ENCODE measurements around the gene PIGH.
"Not testable (repeated sequence)": the region's sequence is repeated elsewhere in the genome, so short reads cannot be mapped to it uniquely, and the experiment has no call there.

The PIGH gene

DNA sequence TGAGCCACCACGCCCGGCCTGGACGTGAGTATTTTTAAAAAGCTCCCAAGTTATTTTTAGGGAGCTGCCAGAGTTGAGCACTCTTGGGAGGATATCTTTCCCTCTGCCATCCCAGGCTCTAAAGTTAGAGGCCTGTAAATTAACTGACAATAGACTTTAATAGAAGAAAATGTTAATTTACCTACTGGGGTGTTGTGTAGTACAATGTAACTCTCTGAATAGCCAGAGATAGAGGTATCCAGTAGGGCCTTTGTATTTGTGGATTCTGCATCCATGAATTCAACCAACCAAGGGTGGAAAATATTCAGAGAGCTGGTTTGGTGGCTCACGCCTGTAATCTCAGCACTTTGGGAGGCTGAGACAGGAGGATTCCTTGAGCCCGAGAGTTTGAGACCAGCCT lies 7.6 kb upstream of the PIGH start:
- no peak for DNase-seq

DNA sequence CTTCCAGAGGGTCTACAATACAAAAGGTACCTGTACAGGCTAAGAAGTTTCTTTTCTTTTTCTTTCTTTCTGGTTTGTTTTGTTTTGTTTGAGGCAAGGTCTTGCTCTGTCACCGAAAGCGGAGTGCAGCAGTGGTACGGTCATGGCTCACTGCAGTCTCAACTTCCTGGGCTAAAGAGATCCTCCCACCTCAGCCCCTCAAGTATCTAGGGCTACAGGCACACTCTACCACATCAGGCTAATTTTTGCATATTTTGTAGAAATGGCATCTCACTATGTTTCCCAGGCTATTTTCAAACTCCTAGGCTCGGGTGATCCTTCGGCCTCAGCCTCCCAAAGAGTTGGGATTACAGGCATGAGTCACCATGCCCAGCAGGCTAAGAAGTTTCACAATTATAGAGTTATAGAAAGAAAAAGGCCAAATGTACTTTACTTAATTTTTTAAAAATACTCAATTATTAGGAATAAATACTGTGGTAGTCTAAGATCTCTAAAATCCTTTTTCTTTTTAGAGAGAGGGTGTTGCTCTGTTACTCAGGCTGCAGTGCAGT lies 3.0 kb upstream of the PIGH start:
- DNase-seq: no peak

GRCh38 chr14:67602076-67602475 lies 2.0 kb upstream of the PIGH start:
- no peak for DNase-seq

DNA sequence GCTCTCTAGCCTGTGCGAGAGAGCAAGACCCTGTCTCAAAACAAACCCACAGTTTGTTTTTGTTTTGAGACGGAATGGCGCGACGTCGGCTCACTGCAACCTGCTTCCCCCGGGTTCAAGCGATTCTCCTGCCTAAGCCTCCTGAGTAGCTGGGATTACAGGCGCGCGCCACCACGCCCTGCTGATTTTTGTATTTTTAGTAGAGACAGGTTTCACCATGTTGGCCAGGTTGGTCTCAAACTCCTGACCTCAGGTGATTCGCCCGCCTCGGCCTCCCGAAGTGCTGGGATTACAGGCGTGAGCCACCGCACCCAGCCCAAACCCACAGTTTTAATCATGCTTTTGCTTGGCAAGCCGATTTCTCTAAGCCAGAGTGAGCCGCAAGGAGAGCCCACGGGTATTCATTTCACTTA lies 500 bp upstream of the PIGH start:
- not testable (repeated sequence) for DNase-seq

GRCh38 chr14:67595392-67595791 lies 4.7 kb downstream of the PIGH start:
- no peak for DNase-seq

- DNase-seq: not testable (repeated sequence)
These were observed 6.4 kb downstream of the PIGH start for GRCh38 chr14:67593650-67594049.

- no peak for DNase-seq
These were observed 10.8 kb downstream of the PIGH start for GRCh38 chr14:67589204-67589770.

GRCh38 chr14:67586369-67586768 lies 13.7 kb downstream of the PIGH start:
- no peak for DNase-seq

DNA sequence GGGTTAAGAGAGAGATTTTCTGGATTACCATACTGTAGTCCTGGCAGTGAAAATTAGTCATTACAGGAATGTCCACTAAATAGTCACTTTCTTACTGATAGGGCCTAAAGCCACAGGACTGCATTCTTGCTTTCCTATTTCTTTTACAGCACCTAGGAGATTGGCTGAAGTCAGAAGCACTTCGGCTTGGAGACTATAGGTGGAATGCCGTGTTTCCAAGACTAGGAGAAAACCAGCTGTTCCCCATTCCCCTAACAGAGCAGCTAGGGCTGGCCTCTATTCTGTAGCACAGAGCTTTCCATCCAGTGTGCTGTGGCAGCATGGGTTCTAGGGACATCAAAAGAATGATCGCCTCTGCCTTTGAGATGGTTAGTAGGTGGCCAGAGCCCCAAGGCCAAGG lies 15.1 kb downstream of the PIGH start:
- DNase-seq: no peak

DNA sequence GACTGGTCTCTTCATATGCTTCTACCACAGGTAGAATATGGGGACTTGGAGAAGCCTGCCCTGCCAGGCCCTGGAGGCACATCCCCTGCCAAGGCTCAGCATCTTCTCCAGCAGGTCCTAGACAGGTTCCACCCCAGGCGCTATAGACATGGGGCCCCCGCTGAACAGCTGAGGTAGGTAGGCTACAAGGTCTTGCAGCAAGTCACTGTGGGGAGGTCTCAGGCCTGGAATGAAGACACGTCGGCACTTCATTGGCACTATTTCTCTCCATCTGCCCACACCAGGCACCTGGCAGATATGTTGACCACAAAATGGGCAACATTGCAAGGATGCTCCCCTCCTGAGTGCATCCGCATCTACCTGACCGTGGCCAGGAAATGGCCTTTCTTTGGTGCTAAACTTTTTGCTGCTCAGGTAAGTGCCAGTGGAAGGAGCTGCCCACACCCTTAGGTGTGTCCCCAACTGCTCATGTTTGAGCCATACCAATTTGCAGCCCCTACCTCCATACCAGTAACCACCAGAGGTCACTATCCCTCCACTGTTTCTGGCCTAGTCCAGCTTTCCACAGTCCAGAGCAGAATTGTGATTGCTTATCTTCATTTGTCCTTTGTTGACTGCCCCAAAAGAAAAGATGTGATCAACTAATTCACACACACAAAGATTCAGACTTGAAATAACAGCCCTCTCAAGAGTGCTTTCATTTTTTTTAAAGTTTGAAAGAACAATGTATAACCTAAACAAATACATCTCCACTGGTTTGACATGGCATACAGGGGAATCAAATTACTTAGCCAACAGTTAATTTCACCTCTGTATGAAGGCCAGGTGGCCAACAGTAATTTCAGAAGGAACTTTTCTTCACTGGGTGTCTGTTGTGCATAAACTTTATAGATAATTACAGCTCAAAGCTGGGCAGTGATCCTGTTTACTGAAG lies 16.1 kb downstream of the PIGH start:
- no peak for DNase-seq

DNA sequence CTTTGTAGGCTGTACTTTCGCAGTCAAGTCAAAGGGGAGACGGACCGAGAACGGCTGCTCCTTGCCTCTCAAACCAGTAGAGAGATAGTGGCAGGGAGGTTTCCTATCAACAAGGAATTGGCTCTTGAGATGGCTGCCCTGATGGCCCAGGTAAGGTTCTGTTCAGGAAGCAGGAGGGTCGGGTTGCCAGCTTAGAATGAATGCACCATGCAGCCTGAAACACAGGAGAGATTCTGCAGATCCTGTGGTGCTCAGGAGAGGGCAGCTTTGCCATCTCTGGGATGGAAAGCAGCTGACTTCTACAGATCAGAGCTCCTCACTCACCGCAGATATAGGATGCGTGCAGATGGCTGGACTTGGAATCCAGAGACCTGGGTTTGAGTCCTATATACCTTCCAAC lies 18.0 kb downstream of the PIGH start:
- no peak for DNase-seq

DNA sequence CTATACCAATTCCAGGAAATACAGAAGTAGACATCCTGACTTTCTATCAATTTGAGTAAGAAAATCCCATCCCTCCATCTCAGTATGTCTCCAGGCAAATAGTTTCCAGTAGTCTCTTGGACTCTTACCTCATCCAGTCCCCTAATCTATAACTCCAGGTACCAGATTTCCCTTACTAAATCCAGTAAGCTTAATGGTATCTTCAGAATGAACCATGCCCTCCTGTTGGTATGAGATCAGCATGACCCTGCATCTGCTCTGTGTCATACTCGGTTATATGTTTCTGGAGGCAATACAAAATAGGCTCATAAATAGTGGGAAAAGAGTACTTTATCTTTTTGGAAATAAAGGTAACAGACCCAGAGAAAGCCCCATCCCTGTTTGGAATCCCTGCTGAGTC lies 18.4 kb downstream of the PIGH start:
- no peak for DNase-seq

GRCh38 chr14:67580336-67581171 lies 19.5 kb downstream of the PIGH start:
- no peak for DNase-seq

- DNase-seq: no peak
These were observed 20.4 kb downstream of the PIGH start for GRCh38 chr14:67579636-67580035.

DNA sequence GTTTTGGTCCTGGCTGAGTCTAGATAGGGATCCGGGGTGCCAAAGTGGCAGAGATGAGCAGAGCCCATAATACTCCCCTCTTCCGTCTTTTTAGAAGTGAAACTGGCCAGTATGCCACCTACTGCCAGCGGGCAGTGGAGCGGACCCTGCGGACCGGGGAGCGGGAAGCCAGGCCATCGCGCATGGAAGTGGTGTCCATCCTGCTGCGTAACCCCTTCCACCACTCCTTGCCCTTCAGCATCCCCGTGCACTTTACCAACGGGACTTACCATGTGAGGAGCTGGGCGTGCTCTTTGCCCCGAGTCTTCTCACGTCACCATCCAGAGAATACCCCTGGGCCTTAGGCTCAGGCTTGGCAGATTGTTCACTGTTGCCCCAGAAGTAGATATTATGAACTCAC lies 21.0 kb downstream of the PIGH start:
- no peak for DNase-seq

DNA sequence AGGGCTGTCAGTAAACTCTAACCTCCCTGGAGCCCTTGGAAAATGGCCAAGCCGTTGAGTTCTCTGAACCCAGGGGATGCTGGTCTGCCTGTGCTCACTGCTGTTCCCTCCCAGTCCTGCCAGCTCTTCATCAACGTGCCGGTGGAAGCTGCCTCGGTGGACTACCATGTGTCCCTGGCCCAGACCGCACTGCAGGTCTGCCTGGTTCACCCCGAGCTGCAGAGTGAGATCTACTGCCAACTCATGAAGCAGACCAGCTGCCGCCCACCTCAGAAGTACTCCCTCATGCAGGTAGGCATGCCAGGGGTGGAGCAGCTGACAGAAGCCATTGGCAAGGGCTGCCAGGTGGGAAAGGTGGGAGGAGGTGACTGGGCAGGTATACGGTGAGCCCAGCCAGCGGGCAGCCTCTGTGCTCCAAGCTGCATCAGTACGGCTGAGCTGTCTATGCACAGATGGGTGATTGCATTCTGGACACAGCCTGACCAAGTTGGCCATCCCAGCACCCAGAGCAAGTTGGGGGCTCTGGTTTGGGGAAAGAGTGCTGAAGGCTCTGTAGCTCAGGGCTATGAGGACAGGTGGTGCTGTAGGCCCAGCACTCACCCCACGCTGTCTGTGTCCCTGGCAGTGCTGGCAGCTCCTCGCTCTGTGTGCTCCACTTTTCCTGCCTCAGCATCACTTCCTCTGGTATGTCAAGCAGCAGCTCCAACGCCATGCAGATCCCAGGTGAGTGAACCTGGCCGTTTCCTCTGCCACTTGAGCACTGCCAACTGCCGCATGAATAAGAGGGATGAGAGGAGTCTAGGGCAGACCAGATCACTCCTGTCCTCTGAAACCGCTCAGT lies 21.9 kb downstream of the PIGH start:
- DNase-seq: no peak

DNA sequence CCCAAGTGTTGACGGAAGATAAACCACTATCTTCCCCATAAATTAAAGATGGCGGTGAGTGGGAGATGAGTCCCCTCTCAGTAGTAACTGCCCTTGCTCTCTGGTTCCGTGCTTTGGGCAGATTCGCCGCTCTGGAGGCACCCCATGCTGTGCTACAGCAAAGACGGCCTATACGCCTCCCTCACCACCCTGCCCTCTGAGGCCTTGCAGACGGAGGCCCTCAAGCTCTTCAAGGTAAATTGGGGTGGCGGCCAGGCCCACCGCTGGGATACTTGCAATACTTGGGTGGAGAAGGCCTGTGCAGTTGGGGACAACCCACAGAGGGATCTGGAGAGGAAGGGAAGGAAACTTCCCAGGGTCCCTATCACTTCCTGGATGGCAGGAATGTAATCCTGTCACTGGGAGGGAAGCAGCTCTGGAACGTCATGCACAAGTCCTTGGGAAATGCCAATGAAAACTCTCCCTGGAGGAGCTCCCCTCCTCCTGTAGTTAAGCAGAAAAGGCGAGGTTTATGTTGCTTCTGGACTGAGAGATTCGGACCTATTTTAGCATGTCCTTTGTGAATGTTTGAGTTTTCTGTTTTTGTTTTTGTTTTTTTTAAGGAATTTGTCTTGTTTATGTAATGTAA lies 22.8 kb downstream of the PIGH start:
- DNase-seq: no peak

DNA sequence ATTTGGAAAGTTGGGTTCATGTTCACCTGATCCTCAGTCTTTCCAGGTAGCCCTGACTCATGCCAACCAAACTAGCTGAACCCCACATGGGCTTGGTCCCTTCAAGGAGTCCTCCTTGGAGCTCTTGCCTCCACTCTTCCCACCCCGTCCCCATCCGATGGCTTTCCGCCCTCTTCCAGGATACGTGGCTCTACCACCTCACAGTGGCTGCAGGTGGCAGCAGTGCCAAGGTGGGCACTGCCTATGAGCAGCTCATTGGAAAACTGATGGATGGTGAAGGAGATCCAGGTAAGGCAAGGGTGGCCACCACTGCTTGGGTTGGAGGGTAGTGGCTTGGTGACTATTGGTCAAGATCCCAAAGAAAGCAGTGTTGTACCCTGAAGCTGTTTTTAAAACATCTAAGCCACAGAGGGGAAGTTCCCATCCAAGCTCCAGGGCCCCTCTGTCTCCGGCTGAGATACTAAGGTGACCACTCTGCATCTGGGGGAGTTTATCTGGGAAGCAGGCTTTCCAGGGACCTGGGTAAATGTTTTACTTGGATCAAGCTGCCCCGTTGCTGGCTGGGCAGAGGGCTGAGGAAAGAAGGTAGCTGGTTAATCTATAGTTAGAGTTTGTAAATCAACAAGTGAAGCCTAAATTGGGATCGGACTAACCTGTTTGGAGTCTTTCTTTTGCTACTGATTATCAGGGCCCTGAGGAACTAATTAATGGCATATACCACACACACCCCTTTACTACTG lies 23.7 kb downstream of the PIGH start:
- no peak for DNase-seq

- DNase-seq: no peak
These were observed 24.4 kb downstream of the PIGH start for GRCh38 chr14:67575684-67576083.

- DNase-seq: no peak
These were observed 25.3 kb downstream of the PIGH start for GRCh38 chr14:67574806-67575205.

DNA sequence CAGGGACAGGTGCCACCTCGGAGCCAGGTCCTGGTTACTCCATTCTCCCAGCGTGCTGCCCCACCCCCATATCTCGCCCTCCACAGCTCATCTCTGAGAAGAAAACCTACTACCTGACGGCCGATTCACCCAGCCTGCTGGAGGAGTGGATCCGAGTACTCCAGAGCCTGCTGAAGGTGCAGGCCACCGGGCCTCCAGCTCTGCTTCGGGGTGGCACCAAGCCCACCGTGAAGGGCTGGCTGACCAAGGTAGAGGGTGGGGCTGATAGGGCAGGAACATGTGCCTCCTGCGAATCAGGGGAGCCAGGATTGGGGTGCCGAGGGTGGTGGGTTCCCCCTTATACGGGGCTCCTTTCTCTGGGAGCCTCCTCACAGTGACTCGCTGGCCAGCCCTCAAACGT lies 25.9 kb downstream of the PIGH start:
- DNase-seq: no peak
